ENCODE measurements around the gene DEGS1.
A peak's percentile ranks its signal among the peaks of the same experiment; 100 is the strongest.

DEGS1 gene

GRCh38 chr1:224217655-224218623 lies 34.9 kb downstream of the DEGS1 start:
- peak; percentile 19 for DNase-seq

GRCh38 chr1:224219011-224219611 lies 36.1 kb downstream of the DEGS1 start:
- DNase-seq, result no peak

GRCh38 chr1:224219612-224220059 lies 36.6 kb downstream of the DEGS1 start:
- DNase-seq, result no peak

GRCh38 chr1:224223819-224224714 lies 41.0 kb downstream of the DEGS1 start:
- DNase-seq, result peak; percentile 66

GRCh38 chr1:224226849-224227502 lies 43.9 kb downstream of the DEGS1 start:
- no peak for DNase-seq

- no peak for DNase-seq
Measured at GRCh38 chr1:224234017-224234416, 51.0 kb downstream of the DEGS1 start.

GRCh38 chr1:224235813-224236493 lies 52.9 kb downstream of the DEGS1 start:
- DNase-seq, result no peak

- no peak for DNase-seq
Measured at GRCh38 chr1:224237119-224237881, 54.3 kb downstream of the DEGS1 start.

- DNase-seq, result no peak
Measured at GRCh38 chr1:224238212-224238611, 55.2 kb downstream of the DEGS1 start.

- DNase-seq, result no peak
Measured at GRCh38 chr1:224238756-224239155, 55.7 kb downstream of the DEGS1 start.
